CD4-positive, alpha-beta T cell treated with Interleukin-21 for 1 hour (primary cell): ENCODE data around the gene MRPL46.

Source experiments
- DNase-seq: peaks from one replicate; pipeline ENCODE4 v3.0.0-alpha.2; 2020

The MRPL46 gene

GRCh38 chr15:88467073-88467934 is at the start of gene MRPL46, which contains the start of gene MRPS11:
TSS of gene MRPL46 (minus strand) at chr15:88467388. CDS start at chr15:88467377, 11 bp downstream.
TSS of gene MRPS11 (plus strand) at chr15:88467708. CDS start at chr15:88467718, 10 bp downstream.
- peak; percentile 91 for DNase-seq

GRCh38 chr15:88513195-88513594 is 46.0 kb upstream of the MRPL46 start:
- DNase-seq, result no peak

GRCh38 chr15:88512601-88513000 is 45.4 kb upstream of the MRPL46 start:
- no peak for DNase-seq

- no peak for DNase-seq
These were observed 44.9 kb upstream of the MRPL46 start for GRCh38 chr15:88512078-88512477.

GRCh38 chr15:88511161-88511560 is 44.0 kb upstream of the MRPL46 start:
- no peak for DNase-seq

GRCh38 chr15:88509964-88510363 is 42.8 kb upstream of the MRPL46 start:
- no peak for DNase-seq

GRCh38 chr15:88509321-88509720 is 42.1 kb upstream of the MRPL46 start:
- no peak for DNase-seq

- no peak for DNase-seq
These were observed 39.4 kb upstream of the MRPL46 start for GRCh38 chr15:88506628-88507027.

GRCh38 chr15:88505721-88506120 is 38.5 kb upstream of the MRPL46 start:
- DNase-seq, result no peak

GRCh38 chr15:88504445-88504844 is 37.3 kb upstream of the MRPL46 start:
- DNase-seq, result no peak

GRCh38 chr15:88498996-88499395 is 31.8 kb upstream of the MRPL46 start:
- DNase-seq, result no peak

- DNase-seq, result no peak
These were observed 30.0 kb upstream of the MRPL46 start for GRCh38 chr15:88497109-88497765.

GRCh38 chr15:88493844-88494243 is 26.7 kb upstream of the MRPL46 start:
- no peak for DNase-seq

- DNase-seq, result no peak
These were observed 24.0 kb upstream of the MRPL46 start for GRCh38 chr15:88491158-88491557.

- DNase-seq, result no peak
These were observed 22.8 kb upstream of the MRPL46 start for GRCh38 chr15:88490036-88490435.

- no peak for DNase-seq
These were observed 22.1 kb upstream of the MRPL46 start for GRCh38 chr15:88489321-88489720.

- DNase-seq, result no peak
These were observed 20.8 kb upstream of the MRPL46 start for GRCh38 chr15:88487796-88488523.

GRCh38 chr15:88487178-88487795 is 20.1 kb upstream of the MRPL46 start:
- no peak for DNase-seq

GRCh38 chr15:88484682-88485331 is 17.6 kb upstream of the MRPL46 start:
- no peak for DNase-seq

- DNase-seq, result no peak
These were observed 15.1 kb upstream of the MRPL46 start for GRCh38 chr15:88482263-88482662.

- DNase-seq, result no peak
These were observed 13.8 kb upstream of the MRPL46 start for GRCh38 chr15:88480981-88481380.

- no peak for DNase-seq
These were observed 12.0 kb upstream of the MRPL46 start for GRCh38 chr15:88479169-88479568.
